SK-N-MC (cell line): ENCODE data around the gene MAPK8IP2.

Experiments used
- EZH2 ChIP-seq: fragments of 200-600 bp; sonication (generic); IDR thresholded peaks from one replicate; pipeline ENCODE4 v1.6.1; 2017; ENCODE audit warnings: antibody characterized with exemption
- POLR2AphosphoS5 ChIP-seq: IDR thresholded peaks from 2 replicates; pipeline ENCODE4 v1.6.1; 2012; ENCODE audit warnings: mild to moderate bottlenecking, low read depth, low read length, borderline replicate concordance

- TF ChIP-seq EZH2 (no peak), POLR2AphosphoS5 (no peak)
Observed at GRCh38 chr22:50625131-50625567, 24.6 kb downstream of the MAPK8IP2 start.
